ENCODE measurements around the gene EGFL7. TPM values are rescaled to one million over a fixed set of nuclear protein-coding genes. Genes with fewer than 3 reads are reported as not detected.

The EGFL7 gene
- total RNA-seq, 1 donor from 2014 or later: 3.2 TPM

GRCh38 chr9:136666372-136667213 lies 3.9 kb downstream of the EGFL7 start:
- peak overlapping the region; percentile 66 for H3K4me3 Mint-ChIP-seq
- H3K27me3 Mint-ChIP-seq: peaks cover 15% of the 10 kb centered on the region
- no peak overlapping the region for H3K27ac Mint-ChIP-seq
- no peaks in the 10 kb centered on the region for H3K36me3 Mint-ChIP-seq (ENCODE audit: low read depth)
- intact Hi-C loops (cut with micrococcal nuclease): no loop called here
- peaks cover 2% of the 10 kb centered on the region for H3K4me1 Mint-ChIP-seq
- H3K9me3 Mint-ChIP-seq: no peaks in the 10 kb centered on the region
- DNase-seq: no peak

GRCh38 chr9:136667214-136667939 lies 4.7 kb downstream of the EGFL7 start:
- Mint-ChIP-seq H3K4me1 (peaks cover 2% of the 10 kb centered on the region), H3K36me3 (ENCODE audit: low read depth) (no peaks in the 10 kb centered on the region), H3K27me3 (peaks cover 15% of the 10 kb centered on the region), H3K4me3 (no peak overlapping the region), H3K9me3 (no peaks in the 10 kb centered on the region), H3K27ac (no peak overlapping the region)
- DNase-seq: no peak
- intact Hi-C loops (cut with micrococcal nuclease): no loop called here

- no peak for DNase-seq
- H3K4me3 Mint-ChIP-seq: no peak overlapping the region
- H3K9me3 Mint-ChIP-seq: no peaks in the 10 kb centered on the region
- intact Hi-C loops (cut with micrococcal nuclease): no loop called here
- H3K27me3 Mint-ChIP-seq: peaks cover 15% of the 10 kb centered on the region
- H3K36me3 Mint-ChIP-seq (ENCODE audit: low read depth): no peaks in the 10 kb centered on the region
- no peak overlapping the region for H3K27ac Mint-ChIP-seq
- H3K4me1 Mint-ChIP-seq: peaks cover 2% of the 10 kb centered on the region
These were observed 5.4 kb downstream of the EGFL7 start for GRCh38 chr9:136667940-136668760.

GRCh38 chr9:136668983-136669790 lies 6.5 kb downstream of the EGFL7 start:
- Mint-ChIP-seq H3K36me3 (ENCODE audit: low read depth) (no peaks in the 10 kb centered on the region), H3K9me3 (no peaks in the 10 kb centered on the region), H3K4me3 (no peak overlapping the region), H3K4me1 (peaks cover 2% of the 10 kb centered on the region), H3K27ac (no peak overlapping the region), H3K27me3 (peaks cover 13% of the 10 kb centered on the region)
- intact Hi-C loops (cut with micrococcal nuclease): no loop called here
- DNase-seq: peak; percentile 69

- no peaks in the 10 kb centered on the region for H3K9me3 Mint-ChIP-seq
- no peak overlapping the region for H3K4me3 Mint-ChIP-seq
- no peak for DNase-seq
- no peak overlapping the region for H3K27ac Mint-ChIP-seq
- intact Hi-C loops (cut with micrococcal nuclease): no loop called here
- H3K36me3 Mint-ChIP-seq (ENCODE audit: low read depth): no peaks in the 10 kb centered on the region
- H3K4me1 Mint-ChIP-seq: peaks cover 2% of the 10 kb centered on the region
- H3K27me3 Mint-ChIP-seq: peaks cover 8% of the 10 kb centered on the region
These were observed 7.2 kb downstream of the EGFL7 start for GRCh38 chr9:136669791-136670464.

GRCh38 chr9:136670576-136671253 lies 8.0 kb downstream of the EGFL7 start:
- no peaks in the 10 kb centered on the region for H3K4me1 Mint-ChIP-seq
- no peak overlapping the region for H3K4me3 Mint-ChIP-seq
- H3K9me3 Mint-ChIP-seq: no peaks in the 10 kb centered on the region
- H3K36me3 Mint-ChIP-seq (ENCODE audit: low read depth): no peaks in the 10 kb centered on the region
- intact Hi-C loops (cut with micrococcal nuclease): no loop called here
- DNase-seq: no peak
- H3K27me3 Mint-ChIP-seq: peaks cover 5% of the 10 kb centered on the region
- H3K27ac Mint-ChIP-seq: no peak overlapping the region

- Mint-ChIP-seq H3K4me3 (no peak overlapping the region), H3K27ac (no peak overlapping the region), H3K27me3 (peaks cover 5% of the 10 kb centered on the region), H3K36me3 (ENCODE audit: low read depth) (no peaks in the 10 kb centered on the region), H3K4me1 (no peaks in the 10 kb centered on the region), H3K9me3 (no peaks in the 10 kb centered on the region)
- no peak for DNase-seq
- intact Hi-C loops (cut with micrococcal nuclease): no loop called here
These were observed 8.5 kb downstream of the EGFL7 start for GRCh38 chr9:136671254-136671614.

- peak; percentile 84 for DNase-seq
- Mint-ChIP-seq H3K4me3 (no peak overlapping the region), H3K27ac (no peak overlapping the region), H3K4me1 (no peaks in the 10 kb centered on the region), H3K9me3 (no peaks in the 10 kb centered on the region), H3K36me3 (ENCODE audit: low read depth) (no peaks in the 10 kb centered on the region), H3K27me3 (peaks cover under 1% of the 10 kb centered on the region)
- intact Hi-C loops (cut with micrococcal nuclease): no loop called here
These were observed 9.1 kb downstream of the EGFL7 start for GRCh38 chr9:136671646-136672430.

GRCh38 chr9:136672431-136673087 lies 9.8 kb downstream of the EGFL7 start:
- no peak overlapping the region for H3K27ac Mint-ChIP-seq
- H3K36me3 Mint-ChIP-seq (ENCODE audit: low read depth): no peaks in the 10 kb centered on the region
- intact Hi-C loops (cut with micrococcal nuclease): no loop called here
- no peak for DNase-seq
- H3K4me1 Mint-ChIP-seq: no peaks in the 10 kb centered on the region
- no peak overlapping the region for H3K4me3 Mint-ChIP-seq
- no peaks in the 10 kb centered on the region for H3K9me3 Mint-ChIP-seq
- H3K27me3 Mint-ChIP-seq: no peaks in the 10 kb centered on the region

GRCh38 chr9:136673088-136673974 lies 10.6 kb downstream of the EGFL7 start:
- H3K27me3 Mint-ChIP-seq: no peaks in the 10 kb centered on the region
- no peak overlapping the region for H3K4me3 Mint-ChIP-seq
- no peaks in the 10 kb centered on the region for H3K36me3 Mint-ChIP-seq (ENCODE audit: low read depth)
- intact Hi-C loops (cut with micrococcal nuclease): no loop called here
- DNase-seq: no peak
- no peaks in the 10 kb centered on the region for H3K4me1 Mint-ChIP-seq
- H3K27ac Mint-ChIP-seq: no peak overlapping the region
- no peaks in the 10 kb centered on the region for H3K9me3 Mint-ChIP-seq
